ENCODE data around the gene AFAP1. TPM values are rescaled to one million over a fixed set of nuclear protein-coding genes. Genes with fewer than 3 reads are reported as not detected.

Gene AFAP1
- total RNA-seq, 2 experiments from 2014 or later = not detected

DNA sequence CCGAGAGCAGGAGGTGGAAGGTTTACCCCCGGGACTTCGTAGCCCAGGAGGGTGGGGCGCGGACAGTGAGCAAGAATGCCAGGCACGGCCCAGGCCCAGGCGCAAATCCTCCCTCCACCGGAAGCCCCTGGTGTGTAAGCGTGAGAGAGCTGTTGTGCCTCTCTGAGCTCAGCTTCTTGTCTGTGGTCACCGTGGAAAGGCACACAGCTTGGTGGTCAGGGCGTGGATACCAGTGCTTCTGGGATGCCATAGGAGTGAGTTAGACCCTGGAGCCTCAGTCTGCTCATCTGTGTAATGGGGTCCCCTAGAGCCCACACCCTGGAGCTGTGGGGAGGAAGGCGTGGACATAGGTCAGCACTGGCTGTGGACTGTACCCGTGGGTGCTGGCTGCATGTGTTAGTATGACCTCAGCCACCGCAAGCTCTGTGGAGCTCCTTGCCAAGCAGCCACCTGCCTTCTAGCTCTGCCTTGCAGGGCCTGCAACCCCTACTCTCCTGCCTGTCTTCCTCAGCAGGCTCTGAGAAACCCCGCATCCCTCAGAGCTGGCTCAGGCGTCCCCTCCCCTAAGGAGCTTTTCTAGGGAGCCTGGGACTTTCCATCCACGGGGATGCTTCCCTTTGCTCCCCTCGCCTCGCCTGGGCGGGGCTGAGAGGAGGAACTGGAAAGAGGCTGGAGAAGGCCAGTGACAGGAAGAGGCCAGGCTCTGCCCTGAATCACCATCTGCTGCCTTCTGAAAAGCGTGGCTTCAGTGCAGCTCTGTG, 28.0 kb upstream of the AFAP1 start:
- H3K36me3 ChIP-seq (ENCODE audit: insufficient read depth, low read length) = no peaks in the 10 kb centered on the region
- no peak overlapping the region for H2AFZ ChIP-seq (ENCODE audit: low read length)
- no peak overlapping the region for H3K4me2 ChIP-seq (ENCODE audit: low read length)
- no peak overlapping the region for H3K27ac ChIP-seq (ENCODE audit: low read depth, low read length, poor library complexity, severe bottlenecking)
- no peaks in the 10 kb centered on the region for H3K9me3 ChIP-seq (ENCODE audit: low read length)
- CTCF ChIA-PET (ENCODE audit: unreplicated experiment) = no interaction called here
- POLR2A ChIA-PET = no interaction called here
- H4K20me1 ChIP-seq (ENCODE audit: insufficient read depth, low read length) = no peaks in the 10 kb centered on the region
- DNase-seq (ENCODE audit: low spot score) = no peak
- TF ChIP-seq, protein P1, sequence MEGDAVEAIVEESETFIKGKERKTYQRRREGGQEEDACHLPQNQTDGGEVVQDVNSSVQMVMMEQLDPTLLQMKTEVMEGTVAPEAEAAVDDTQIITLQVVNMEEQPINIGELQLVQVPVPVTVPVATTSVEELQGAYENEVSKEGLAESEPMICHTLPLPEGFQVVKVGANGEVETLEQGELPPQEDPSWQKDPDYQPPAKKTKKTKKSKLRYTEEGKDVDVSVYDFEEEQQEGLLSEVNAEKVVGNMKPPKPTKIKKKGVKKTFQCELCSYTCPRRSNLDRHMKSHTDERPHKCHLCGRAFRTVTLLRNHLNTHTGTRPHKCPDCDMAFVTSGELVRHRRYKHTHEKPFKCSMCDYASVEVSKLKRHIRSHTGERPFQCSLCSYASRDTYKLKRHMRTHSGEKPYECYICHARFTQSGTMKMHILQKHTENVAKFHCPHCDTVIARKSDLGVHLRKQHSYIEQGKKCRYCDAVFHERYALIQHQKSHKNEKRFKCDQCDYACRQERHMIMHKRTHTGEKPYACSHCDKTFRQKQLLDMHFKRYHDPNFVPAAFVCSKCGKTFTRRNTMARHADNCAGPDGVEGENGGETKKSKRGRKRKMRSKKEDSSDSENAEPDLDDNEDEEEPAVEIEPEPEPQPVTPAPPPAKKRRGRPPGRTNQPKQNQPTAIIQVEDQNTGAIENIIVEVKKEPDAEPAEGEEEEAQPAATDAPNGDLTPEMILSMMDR (conservative IDR thresholded peaks at IDR 0.05; ENCODE audit: low read length) = no peak
- TF ChIP-seq EZH2phosphoT487 (IDR thresholded peaks at IDR 0.05; ENCODE audit: borderline replicate concordance, low read depth, low read length) = no peak
- H3K9me2 ChIP-seq (ENCODE audit: insufficient read depth, low read length) = no peaks in the 10 kb centered on the region
- intact Hi-C loops (cut with micrococcal nuclease; ENCODE audit: unreplicated experiment) = no loop called here
- BruUV-seq (replicated peaks) = no TSS peak
- H3K4me1 ChIP-seq (ENCODE audit: insufficient read depth, low read length, poor library complexity, severe bottlenecking) = no peaks in the 10 kb centered on the region
- no peaks in the 10 kb centered on the region for H3K79me2 ChIP-seq (ENCODE audit: insufficient read depth, low read depth, low read length)
- no peak overlapping the region for H3K4me3 ChIP-seq (ENCODE audit: low read depth, low read length, poor library complexity, severe bottlenecking)

DNA sequence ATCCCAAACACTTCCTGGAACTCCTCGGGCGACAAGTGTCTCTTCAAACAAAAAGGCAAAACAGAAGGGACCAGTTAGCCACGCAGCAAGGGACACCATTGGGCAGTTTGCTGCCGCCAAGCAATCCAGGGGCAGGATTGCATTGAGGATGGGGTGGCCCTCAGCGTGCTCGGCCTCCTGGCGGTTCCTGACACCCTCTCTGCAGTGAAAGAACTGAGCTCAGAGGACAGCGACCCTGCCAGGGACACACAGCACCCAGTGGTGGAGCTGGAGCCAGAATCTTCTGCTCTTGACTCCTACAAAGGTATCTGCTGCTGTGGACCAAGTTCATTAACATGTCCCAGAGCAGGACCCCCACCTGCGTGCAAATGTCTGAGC, 27.4 kb upstream of the AFAP1 start:
- Histone ChIP-seq H3K36me3 (ENCODE audit: insufficient read depth, low read length) (no peaks in the 10 kb centered on the region), H4K20me1 (ENCODE audit: insufficient read depth, low read length) (no peaks in the 10 kb centered on the region), H3K27ac (ENCODE audit: low read depth, low read length, poor library complexity, severe bottlenecking) (no peak overlapping the region), H2AFZ (ENCODE audit: low read length) (no peak overlapping the region), H3K79me2 (ENCODE audit: insufficient read depth, low read depth, low read length) (no peaks in the 10 kb centered on the region), H3K4me2 (ENCODE audit: low read length) (no peak overlapping the region), H3K4me1 (ENCODE audit: insufficient read depth, low read length, poor library complexity, severe bottlenecking) (no peaks in the 10 kb centered on the region), H3K9me3 (ENCODE audit: low read length) (no peaks in the 10 kb centered on the region), H3K9me2 (ENCODE audit: insufficient read depth, low read length) (no peaks in the 10 kb centered on the region), H3K4me3 (ENCODE audit: low read depth, low read length, poor library complexity, severe bottlenecking) (no peak overlapping the region)
- CTCF ChIA-PET (ENCODE audit: unreplicated experiment) = no interaction called here
- DNase-seq (ENCODE audit: low spot score) = no peak
- POLR2A ChIA-PET = no interaction called here
- no TSS peak for BruUV-seq (replicated peaks)
- intact Hi-C loops (cut with micrococcal nuclease; ENCODE audit: unreplicated experiment) = no loop called here
- no peak for TF ChIP-seq EZH2phosphoT487 (IDR thresholded peaks at IDR 0.05; ENCODE audit: borderline replicate concordance, low read depth, low read length)
- TF ChIP-seq, protein P1 (conservative IDR thresholded peaks at IDR 0.05; ENCODE audit: low read length) = no peak

DNA sequence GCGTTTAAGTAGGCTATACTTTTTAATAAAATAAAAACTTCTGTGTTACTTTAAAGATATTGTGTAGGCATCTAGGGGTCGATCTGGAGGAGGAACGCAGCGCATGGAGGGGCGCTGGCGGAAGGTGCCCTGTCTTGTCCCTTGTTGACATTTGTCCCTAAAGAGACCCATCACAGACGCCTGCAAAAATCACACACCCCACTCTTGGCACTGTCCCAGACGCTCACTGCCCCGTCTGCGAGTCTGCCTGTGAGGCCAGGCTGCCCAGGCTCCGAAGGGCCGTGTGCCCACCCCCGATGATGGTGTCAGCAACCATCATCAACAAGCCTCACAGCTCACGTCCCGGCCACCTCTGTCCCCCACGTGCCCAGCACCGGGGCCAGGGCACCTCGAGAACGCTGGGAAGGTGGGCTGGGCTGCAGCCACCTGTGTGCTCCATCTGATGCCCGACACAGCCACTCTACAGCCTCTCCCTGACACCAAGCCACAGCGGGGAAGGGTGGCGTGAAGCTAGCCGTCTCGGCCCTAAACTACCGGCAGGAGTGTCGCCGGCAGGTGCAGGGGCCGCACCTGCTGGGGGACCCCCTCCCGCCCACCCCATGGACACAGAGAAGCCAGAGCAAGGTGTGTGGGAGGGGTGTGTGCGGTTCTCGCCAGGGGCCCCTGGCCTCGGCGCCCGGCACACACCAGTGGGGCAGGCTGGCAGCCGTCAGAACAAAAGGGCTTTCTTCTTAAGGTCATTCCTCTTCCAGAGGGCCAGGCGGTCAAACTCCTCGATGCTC, 26.8 kb upstream of the AFAP1 start:
- POLR2A ChIA-PET = no interaction called here
- intact Hi-C loops (cut with micrococcal nuclease; ENCODE audit: unreplicated experiment) = no loop called here
- CTCF ChIA-PET (ENCODE audit: unreplicated experiment) = no interaction called here

More for the DNA sequence above, 26.8 kb upstream of the AFAP1 start:
- no peak overlapping the region for H3K4me2 ChIP-seq (ENCODE audit: low read length)
- no peak for TF ChIP-seq EZH2phosphoT487 (IDR thresholded peaks at IDR 0.05; ENCODE audit: borderline replicate concordance, low read depth, low read length)
- TF ChIP-seq, protein P1 (conservative IDR thresholded peaks at IDR 0.05; ENCODE audit: low read length) = no peak
- H3K9me3 ChIP-seq (ENCODE audit: low read length) = no peaks in the 10 kb centered on the region
- BruUV-seq (replicated peaks) = no TSS peak
- no peaks in the 10 kb centered on the region for H4K20me1 ChIP-seq (ENCODE audit: insufficient read depth, low read length)
- no peaks in the 10 kb centered on the region for H3K36me3 ChIP-seq (ENCODE audit: insufficient read depth, low read length)
- H3K27ac ChIP-seq (ENCODE audit: low read depth, low read length, poor library complexity, severe bottlenecking) = no peak overlapping the region
- H3K79me2 ChIP-seq (ENCODE audit: insufficient read depth, low read depth, low read length) = no peaks in the 10 kb centered on the region
- DNase-seq (ENCODE audit: low spot score) = no peak
- no peak overlapping the region for H2AFZ ChIP-seq (ENCODE audit: low read length)
- no peaks in the 10 kb centered on the region for H3K4me1 ChIP-seq (ENCODE audit: insufficient read depth, low read length, poor library complexity, severe bottlenecking)
- no peaks in the 10 kb centered on the region for H3K9me2 ChIP-seq (ENCODE audit: insufficient read depth, low read length)
- H3K4me3 ChIP-seq (ENCODE audit: low read depth, low read length, poor library complexity, severe bottlenecking) = no peak overlapping the region
